MM.1S (cell line): ENCODE measurements around the gene ATXN1.

ENCODE experiments used
- DNase-seq: peaks from one replicate; pipeline ENCODE4 v3.0.0-alpha.2; 2015
- H2AFZ ChIP-seq: fragments of 300-600 bp; sonication (generic); 2 replicates; pipeline ENCODE4 v1.6.0; 2016; ENCODE audit warnings: antibody characterized with exemption, low read length
- H3F3A ChIP-seq: fragments of 300-600 bp; sonication (generic); 2 replicates; pipeline ENCODE4 v1.6.1; 2016; ENCODE audit warnings: mild to moderate bottlenecking, antibody characterized with exemption, low read length, moderate library complexity, mixed read lengths; ENCODE audit not compliant: insufficient read depth
- H3K27ac ChIP-seq: fragments of 300-600 bp; sonication (generic); 2 replicates; pipeline ENCODE4 v1.5.1; 2016; ENCODE audit warnings: mild to moderate bottlenecking, low read length
- H3K27me3 ChIP-seq: fragments of 300-600 bp; sonication (generic); replicated peaks from 2 replicates; pipeline ENCODE4 v1.6.0; 2016; ENCODE audit warnings: low read length; ENCODE audit not compliant: insufficient read depth
- H3K36me3 ChIP-seq: fragments of 300-600 bp; sonication (generic); replicated peaks from 2 replicates; pipeline ENCODE4 v1.6.1; 2016; ENCODE audit warnings: mild to moderate bottlenecking, low read length, mixed read lengths; ENCODE audit not compliant: insufficient read depth
- H3K4me1 ChIP-seq: fragments of 300-600 bp; sonication (generic); 2 replicates; pipeline ENCODE4 v1.6.1; 2016; ENCODE audit warnings: low read length, mixed read lengths
- H3K4me2 ChIP-seq: fragments of 300-600 bp; sonication (generic); 2 replicates; pipeline ENCODE4 v1.6.0; 2016; ENCODE audit warnings: low read depth, low read length
- H3K4me3 ChIP-seq: fragments of 300-600 bp; sonication (generic); 2 replicates; pipeline ENCODE4 v1.5.1; 2016; ENCODE audit warnings: low read length, mixed read lengths
- H3K79me2 ChIP-seq: fragments of 300-600 bp; sonication (generic); 2 replicates; pipeline ENCODE4 v1.6.1; 2016; ENCODE audit warnings: mixed run types, low read length, mixed read lengths
- H3K9ac ChIP-seq: fragments of 300-600 bp; sonication (generic); 2 replicates; pipeline ENCODE4 v1.6.1; 2016; ENCODE audit warnings: low read length, mixed read lengths
- H3K9me2 ChIP-seq: fragments of 300-600 bp; sonication (generic); replicated peaks from 2 replicates; pipeline ENCODE4 v1.6.1; 2016; ENCODE audit warnings: mild to moderate bottlenecking, low read length, mixed read lengths; ENCODE audit not compliant: insufficient read depth
- H3K9me3 ChIP-seq: fragments of 300-600 bp; sonication (generic); replicated peaks from 2 replicates; pipeline ENCODE4 v1.6.1; 2016; ENCODE audit warnings: mild to moderate bottlenecking, low read length, mixed read lengths; ENCODE audit not compliant: insufficient read depth
- H4K20me1 ChIP-seq: fragments of 300-600 bp; sonication (generic); 2 replicates; pipeline ENCODE4 v1.6.1; 2016; ENCODE audit warnings: mild to moderate bottlenecking, low read length, moderate library complexity, mixed read lengths; ENCODE audit not compliant: insufficient read depth
- EZH2 ChIP-seq: fragments of 300-600 bp; sonication (generic); optimal IDR thresholded peaks from 2 replicates; pipeline ENCODE3; 2017; ENCODE audit warnings: low read depth, mild to moderate bottlenecking, antibody characterized with exemption, low read length, mixed read lengths
- EZH2phosphoT487 ChIP-seq: fragments of 300-600 bp; sonication (generic); IDR thresholded peaks from 2 replicates; pipeline ENCODE4 v1.6.1; 2018; ENCODE audit warnings: antibody characterized with exemption, low read length
- TF ChIP-seq, protein P1 (sequence below): fragments of 300-600 bp; sonication (generic); IDR thresholded peaks from 2 replicates; pipeline ENCODE4 v1.5.1; 2016; ENCODE audit warnings: antibody characterized with exemption, low read length, mixed read lengths

Gene ATXN1

DNA sequence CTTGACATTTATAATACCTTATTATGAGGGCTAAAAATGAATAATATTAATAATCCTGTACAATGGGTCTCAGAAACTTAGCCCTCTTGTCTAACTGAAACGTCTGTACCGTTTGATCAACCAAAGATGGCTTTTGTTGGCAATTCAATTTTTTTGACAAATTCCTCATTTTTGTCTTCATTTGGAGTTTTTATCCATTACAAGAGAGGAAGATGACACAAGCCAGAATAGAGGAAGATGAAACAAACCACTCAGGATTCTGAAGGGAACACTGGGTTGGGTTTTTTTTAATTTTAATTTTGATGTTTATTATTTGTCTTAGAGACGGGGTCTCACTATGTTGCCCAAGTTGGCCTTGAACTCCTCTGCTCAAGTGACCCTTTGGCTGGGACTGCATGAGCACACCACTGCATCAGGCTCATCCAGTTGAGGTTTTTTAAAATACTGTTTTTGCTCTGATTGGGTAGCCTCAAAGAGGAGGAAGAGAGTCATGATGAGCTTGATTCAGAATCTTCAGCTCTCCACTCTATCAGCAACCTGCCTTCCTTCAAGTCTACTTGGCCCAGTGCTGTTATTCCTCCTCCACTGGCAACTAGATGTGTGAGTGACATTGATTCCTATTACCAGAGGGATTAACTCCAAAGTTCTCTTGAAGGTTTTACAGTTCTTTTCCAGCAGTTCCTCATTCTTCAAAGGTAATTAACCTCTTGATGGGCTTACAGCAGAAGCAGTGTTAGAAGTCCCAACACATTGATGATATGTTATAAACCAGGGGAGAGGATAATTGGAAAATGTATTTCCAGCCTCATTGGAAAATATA lies 71.3 kb downstream of the ATXN1 start:
- H3K79me2 ChIP-seq = no peaks in the 10 kb centered on the region
- H3K9me3 ChIP-seq = no peaks in the 10 kb centered on the region
- H3K27me3 ChIP-seq = no peaks in the 10 kb centered on the region
- no peak overlapping the region for H3K27ac ChIP-seq
- 0 out of 2 replicates have a peak, but pooled peaks cover 5% of the 10 kb centered on the region for H3F3A ChIP-seq
- H3K4me2 ChIP-seq = no peak overlapping the region
- no peaks in the 10 kb centered on the region for H4K20me1 ChIP-seq
- no peak for DNase-seq
- H2AFZ ChIP-seq = no peak overlapping the region
- H3K4me3 ChIP-seq = no peak overlapping the region
- no peak overlapping the region for H3K9ac ChIP-seq
- H3K4me1 ChIP-seq = peaks cover 18% of the 10 kb centered on the region
- H3K36me3 ChIP-seq = no peaks in the 10 kb centered on the region
- TF ChIP-seq EZH2 (no peak), EZH2phosphoT487 (no peak)
- TF ChIP-seq, protein P1, sequence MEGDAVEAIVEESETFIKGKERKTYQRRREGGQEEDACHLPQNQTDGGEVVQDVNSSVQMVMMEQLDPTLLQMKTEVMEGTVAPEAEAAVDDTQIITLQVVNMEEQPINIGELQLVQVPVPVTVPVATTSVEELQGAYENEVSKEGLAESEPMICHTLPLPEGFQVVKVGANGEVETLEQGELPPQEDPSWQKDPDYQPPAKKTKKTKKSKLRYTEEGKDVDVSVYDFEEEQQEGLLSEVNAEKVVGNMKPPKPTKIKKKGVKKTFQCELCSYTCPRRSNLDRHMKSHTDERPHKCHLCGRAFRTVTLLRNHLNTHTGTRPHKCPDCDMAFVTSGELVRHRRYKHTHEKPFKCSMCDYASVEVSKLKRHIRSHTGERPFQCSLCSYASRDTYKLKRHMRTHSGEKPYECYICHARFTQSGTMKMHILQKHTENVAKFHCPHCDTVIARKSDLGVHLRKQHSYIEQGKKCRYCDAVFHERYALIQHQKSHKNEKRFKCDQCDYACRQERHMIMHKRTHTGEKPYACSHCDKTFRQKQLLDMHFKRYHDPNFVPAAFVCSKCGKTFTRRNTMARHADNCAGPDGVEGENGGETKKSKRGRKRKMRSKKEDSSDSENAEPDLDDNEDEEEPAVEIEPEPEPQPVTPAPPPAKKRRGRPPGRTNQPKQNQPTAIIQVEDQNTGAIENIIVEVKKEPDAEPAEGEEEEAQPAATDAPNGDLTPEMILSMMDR = no peak
- H3K9me2 ChIP-seq = no peaks in the 10 kb centered on the region

DNA sequence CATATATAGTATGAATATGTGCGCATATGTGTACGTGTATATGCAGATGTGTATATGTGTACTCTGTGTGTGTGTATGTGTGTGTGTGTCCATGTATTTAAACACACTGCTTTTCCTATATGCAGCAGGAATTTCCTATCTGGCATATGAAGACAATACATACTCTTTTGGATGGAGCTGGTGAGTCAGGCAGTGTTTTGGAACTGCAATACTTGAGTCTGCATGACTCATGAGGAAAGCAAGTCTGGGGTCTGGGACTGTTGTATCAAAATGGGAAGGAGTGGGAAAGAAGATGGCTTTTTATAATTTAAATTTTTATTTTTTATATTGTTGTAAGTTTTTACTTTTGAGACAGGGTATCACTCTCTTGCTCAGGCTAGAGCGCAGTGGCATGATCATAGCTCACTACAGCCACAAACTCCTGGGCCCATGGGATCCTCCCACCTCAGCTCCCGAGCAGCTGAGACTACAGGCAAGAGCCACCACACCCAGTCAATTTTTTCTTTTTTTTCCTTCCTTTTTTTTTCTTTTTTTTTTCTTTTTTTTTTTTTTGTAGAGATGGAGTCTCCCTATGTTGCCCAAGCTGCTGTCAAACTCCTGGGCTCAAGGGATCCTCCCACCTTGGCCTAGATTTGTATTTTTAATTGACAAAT lies 72.2 kb downstream of the ATXN1 start:
- Histone ChIP-seq H2AFZ (no peak overlapping the region), H3K9me2 (no peaks in the 10 kb centered on the region), H3F3A (0 out of 2 replicates have a peak, but pooled peaks cover 5% of the 10 kb centered on the region), H3K4me2 (no peak overlapping the region), H3K9me3 (no peaks in the 10 kb centered on the region), H4K20me1 (no peaks in the 10 kb centered on the region), H3K27ac (no peak overlapping the region), H3K79me2 (no peaks in the 10 kb centered on the region), H3K9ac (no peak overlapping the region), H3K4me3 (no peak overlapping the region), H3K4me1 (peaks cover 18% of the 10 kb centered on the region), H3K27me3 (no peaks in the 10 kb centered on the region), H3K36me3 (no peaks in the 10 kb centered on the region)
- DNase-seq = no peak
- TF ChIP-seq EZH2phosphoT487 = no peak
- TF ChIP-seq EZH2 = no peak
- TF ChIP-seq, protein P1 = no peak

DNA sequence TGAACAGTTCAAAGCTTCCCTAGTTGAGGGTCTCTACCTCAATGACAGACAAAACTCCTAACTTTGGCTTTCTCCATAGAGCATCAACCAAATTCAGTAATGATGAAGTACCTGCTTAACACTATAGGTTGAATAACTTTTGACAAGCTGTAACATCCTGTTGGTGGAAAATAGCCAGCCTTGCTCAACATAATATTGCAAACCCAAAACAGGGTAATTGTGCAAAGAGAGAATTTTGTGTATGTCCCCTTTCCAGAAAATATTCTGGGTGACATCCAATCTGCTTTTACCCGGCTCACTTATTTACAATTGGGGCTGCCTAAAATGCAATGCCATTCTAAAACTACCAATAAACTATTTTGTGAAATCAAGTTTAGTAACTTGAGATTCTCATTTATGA lies 72.8 kb downstream of the ATXN1 start:
- no peaks in the 10 kb centered on the region for H3K9me3 ChIP-seq
- no peak for TF ChIP-seq EZH2
- TF ChIP-seq, protein P1 = no peak
- no peak for TF ChIP-seq EZH2phosphoT487
- H3K4me1 ChIP-seq = peaks cover 18% of the 10 kb centered on the region
- no peaks in the 10 kb centered on the region for H3K9me2 ChIP-seq
- H3K79me2 ChIP-seq = no peaks in the 10 kb centered on the region
- DNase-seq = no peak
- H3K4me2 ChIP-seq = no peak overlapping the region
- no peak overlapping the region for H3K27ac ChIP-seq
- no peak overlapping the region for H3K4me3 ChIP-seq
- H3K27me3 ChIP-seq = no peaks in the 10 kb centered on the region
- H3F3A ChIP-seq = 0 out of 2 replicates have a peak, but pooled peaks cover 5% of the 10 kb centered on the region
- H4K20me1 ChIP-seq = no peaks in the 10 kb centered on the region
- no peaks in the 10 kb centered on the region for H3K36me3 ChIP-seq
- H2AFZ ChIP-seq = no peak overlapping the region
- H3K9ac ChIP-seq = no peak overlapping the region
